GM21529 (cell line): ENCODE measurements around the gene URB1.
"Not testable (repeated sequence)": the region's sequence is repeated elsewhere in the genome, so short reads cannot be mapped to it uniquely, and the experiment has no call there.

Source experiments
- ATAC-seq: cut with Tn5 transposase; IDR thresholded peaks from one replicate; pipeline ENCODE4 v1.9.1; 2021; ENCODE audit not compliant: unreplicated experiment

The URB1 gene

DNA sequence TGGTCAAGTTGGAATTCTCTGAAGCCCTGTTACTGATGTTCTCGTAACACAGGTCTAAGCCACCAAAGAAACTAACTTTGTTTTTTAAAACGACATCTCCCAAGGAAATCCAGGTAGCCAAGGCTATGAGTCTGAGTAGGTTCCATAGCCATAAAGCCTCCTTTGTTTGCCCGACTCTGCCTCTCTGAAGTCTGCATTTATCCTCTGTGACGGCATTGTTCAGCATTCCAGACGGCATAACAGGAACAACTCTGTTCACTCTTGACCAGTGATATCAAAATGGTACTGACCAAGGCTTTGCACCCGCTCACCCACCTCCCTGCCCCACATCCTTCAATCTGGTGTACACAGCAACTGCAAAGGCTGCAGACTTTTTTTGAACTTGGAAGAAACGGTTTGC, 14.8 kb downstream of the URB1 start:
- ATAC-seq: no peak

DNA sequence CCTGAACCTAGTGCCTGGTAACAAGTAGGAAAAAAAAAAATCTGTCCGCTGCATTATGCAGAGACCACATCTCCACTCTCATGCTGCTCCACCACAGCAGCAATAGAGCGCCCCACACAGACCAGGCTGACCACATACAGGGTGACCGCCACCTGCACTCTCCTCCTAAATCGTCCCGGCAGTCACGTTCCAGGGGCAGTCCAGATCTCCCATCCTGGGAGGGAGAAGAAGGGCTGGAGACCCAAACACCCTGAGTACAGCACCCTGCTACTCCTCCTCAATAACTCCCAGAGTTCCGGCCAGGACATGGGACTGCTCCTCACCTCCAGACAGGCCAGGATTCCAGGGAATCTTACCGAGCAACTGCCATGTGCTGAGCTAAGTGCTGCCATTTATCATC, 15.3 kb downstream of the URB1 start:
- no peak for ATAC-seq

GRCh38 chr21:32372755-32373154, 20.1 kb downstream of the URB1 start:
- no peak for ATAC-seq

DNA sequence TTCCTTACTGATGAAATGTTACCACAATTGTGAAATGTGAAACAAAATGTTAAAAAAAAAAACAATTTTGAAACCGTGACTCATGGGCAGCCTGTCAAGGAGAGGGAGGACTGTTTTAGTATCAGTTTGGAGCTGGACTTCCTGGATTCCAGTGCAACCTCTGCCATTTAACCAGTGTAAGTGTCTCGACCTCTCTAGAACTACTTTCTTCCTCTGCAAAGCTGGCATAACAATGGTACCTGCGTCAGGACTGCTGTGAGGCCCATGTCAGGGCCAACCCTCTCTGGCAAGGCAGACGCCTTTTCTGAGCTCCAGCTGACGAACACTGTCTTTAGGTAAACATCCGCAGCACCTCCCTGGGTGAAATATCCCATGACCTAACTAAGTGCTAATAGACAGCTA, 20.9 kb downstream of the URB1 start:
- no peak for ATAC-seq

DNA sequence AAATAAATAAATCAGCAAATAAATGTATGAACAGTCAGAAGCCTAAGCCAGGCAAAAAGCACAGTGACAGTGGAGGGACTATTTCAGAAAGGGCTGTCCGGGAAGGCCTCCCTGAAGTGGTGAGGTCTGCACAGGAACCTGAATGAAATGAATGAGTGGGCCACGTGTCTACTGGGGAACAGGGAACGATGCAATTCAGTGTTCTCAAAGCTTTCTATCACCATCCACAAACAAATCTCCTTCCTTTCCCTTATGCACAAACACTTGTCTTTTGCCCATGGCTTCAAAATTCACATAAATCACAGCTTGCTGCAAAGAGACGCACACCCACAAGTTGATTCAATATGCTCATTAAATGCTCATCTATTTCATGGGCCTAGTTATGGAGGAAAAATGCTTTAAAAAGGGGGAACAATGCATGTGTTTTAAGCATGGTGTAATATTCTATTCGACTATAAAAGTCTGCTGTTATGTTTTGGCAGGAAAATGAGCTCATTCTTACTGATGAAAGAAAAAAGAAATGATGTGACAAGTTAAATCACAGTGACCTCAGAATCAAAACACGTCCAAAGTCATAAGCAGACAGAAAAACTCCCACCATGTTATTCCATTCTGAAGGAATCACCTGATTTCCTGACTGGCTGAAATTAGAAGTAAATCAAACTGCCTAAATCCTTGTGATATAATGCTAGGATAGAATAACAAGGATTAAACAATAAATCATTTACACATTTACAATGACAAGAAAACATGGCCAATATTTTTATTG, 21.6 kb downstream of the URB1 start:
- ATAC-seq: no peak

GRCh38 chr21:32368961-32369360, 23.9 kb downstream of the URB1 start:
- not testable (repeated sequence) for ATAC-seq

- ATAC-seq: no peak
These were observed 24.4 kb downstream of the URB1 start for GRCh38 chr21:32368386-32368785.

GRCh38 chr21:32367158-32367557, 25.7 kb downstream of the URB1 start:
- no peak for ATAC-seq

GRCh38 chr21:32366191-32366590, 26.6 kb downstream of the URB1 start:
- no peak for ATAC-seq

DNA sequence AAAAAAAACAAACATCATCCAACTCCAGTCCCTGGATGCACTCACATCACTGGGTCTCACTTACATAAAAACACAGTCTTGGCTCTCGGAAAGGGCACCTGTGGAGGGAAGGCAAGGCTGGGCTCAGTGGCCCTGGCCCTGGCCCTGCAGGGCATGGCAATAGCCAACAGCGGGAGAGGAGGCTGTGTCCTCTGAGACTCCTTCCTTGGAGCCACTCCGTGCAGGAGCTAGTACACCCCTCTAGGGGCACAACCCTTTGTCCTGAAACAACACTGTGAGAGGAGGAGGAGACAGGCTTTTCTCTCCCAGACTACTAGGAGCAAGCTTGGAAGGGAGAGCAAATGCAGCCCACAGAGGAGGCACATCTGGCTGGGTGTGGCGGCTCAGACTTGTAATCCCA, 28.0 kb downstream of the URB1 start:
- ATAC-seq: no peak

GRCh38 chr21:32364387-32364786, 28.4 kb downstream of the URB1 start:
- ATAC-seq: no peak

DNA sequence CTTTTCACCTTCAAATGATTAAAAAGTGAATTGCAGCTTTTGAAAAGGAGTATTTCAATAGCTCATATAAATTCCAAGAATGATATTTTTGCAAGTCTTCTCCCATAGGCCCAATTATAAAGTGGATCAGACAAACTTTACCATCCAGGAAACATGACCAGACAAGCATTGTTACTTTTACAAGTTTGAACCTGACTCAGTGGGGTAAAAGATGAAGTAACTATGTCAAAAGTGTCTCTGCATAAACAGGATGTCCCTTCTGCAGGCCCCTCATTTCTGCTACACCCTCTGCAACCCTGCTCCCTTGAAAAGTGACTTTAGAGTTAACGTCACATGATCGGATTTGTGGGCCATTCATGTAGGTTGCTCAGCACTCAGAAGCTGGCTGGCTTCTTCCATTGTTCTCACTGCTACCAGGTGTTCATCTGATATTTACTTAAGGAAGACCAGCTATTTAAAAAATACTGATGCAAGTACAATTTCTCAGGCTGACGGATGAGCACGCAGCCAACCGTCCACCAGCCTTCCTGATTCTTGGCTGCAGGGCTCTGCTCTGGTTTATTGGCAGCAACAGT, 32.3 kb downstream of the URB1 start:
- ATAC-seq: no peak

DNA sequence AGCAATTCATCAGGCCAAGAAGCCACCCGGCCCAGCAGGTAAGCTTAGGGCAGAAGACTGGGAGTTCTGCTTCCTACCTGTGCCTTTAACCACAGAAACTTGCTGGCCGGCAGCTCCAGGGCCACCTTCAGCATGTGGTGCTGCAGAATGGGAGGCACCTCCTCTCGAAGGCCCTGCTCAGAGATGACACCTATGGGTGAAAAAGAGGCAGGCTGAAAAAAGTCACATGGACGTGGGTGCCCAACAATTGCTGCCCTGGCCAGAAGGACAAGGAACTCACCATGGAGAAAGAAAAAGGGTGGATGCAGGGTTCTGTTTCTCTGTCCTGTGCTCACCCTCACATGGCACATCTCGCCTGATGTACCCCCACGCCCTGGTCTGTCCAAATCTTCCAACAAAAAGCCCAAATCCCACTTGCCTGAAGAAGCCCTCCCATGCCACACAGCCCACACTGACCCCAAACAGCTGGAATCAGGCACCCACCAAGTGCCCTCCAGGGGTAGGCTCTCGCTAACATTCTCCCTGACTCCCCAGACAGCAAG, 33.0 kb downstream of the URB1 start:
- ATAC-seq: no peak

- no peak for ATAC-seq
These were observed 35.9 kb downstream of the URB1 start for GRCh38 chr21:32356874-32357395.

GRCh38 chr21:32353002-32353711, 39.7 kb downstream of the URB1 start:
- ATAC-seq: no peak

DNA sequence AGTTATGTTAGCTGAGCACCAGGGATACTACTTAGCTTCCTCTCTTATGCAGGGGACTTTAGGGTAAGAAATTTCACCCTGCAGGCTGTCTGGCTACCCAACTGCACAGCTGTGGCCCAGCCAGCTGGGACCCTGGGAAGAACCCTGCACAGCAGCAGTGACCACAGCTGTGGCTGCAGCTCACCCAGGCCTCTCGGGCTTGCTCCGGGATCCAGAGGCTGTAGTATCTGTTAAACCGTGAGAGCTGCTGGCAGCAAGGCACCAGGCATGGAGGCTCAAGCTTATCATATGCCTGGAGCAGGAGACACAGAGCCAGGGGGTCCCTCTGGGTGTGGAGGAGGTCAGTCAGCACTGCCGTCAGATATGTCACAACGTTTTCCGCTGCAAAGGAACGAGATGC, 40.3 kb downstream of the URB1 start:
- no peak for ATAC-seq

DNA sequence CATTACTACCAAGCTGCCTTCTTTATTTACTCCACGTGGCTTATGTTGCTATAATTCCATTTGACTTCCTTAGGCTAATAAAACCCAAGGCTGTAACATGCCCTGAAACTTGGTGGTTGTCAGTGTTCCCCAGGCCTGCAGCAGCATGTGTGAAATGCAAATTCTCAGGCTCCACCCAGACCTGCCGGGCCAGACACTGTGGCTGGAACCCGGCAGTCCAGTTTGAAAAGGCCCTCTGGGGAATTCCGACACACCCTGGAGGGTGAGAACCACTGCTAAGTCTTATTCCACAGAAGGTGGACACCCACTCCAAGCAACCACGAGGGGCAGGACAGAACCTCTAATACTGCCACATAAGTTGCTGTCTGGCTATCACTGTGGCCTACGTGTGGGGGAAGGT, 41.4 kb downstream of the URB1 start:
- no peak for ATAC-seq

DNA sequence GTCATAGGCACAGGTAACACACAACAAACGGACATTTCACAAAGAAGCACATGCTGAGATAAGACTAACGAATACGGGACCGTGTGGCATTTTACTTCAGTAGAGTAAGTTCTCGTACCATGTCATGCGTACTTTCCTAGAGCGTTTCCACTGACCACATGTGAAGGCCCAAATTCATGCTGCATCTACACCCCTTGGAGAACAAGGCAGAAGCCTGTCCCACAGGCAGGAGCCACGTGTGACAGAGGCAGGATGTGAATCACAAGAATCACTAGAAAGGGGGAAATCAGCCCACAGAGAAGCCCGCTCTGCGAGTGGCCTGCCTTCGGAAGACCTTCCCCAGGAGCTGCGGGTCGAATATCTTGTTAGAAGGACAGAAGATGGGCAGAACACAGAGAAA, 41.8 kb downstream of the URB1 start:
- ATAC-seq: no peak

DNA sequence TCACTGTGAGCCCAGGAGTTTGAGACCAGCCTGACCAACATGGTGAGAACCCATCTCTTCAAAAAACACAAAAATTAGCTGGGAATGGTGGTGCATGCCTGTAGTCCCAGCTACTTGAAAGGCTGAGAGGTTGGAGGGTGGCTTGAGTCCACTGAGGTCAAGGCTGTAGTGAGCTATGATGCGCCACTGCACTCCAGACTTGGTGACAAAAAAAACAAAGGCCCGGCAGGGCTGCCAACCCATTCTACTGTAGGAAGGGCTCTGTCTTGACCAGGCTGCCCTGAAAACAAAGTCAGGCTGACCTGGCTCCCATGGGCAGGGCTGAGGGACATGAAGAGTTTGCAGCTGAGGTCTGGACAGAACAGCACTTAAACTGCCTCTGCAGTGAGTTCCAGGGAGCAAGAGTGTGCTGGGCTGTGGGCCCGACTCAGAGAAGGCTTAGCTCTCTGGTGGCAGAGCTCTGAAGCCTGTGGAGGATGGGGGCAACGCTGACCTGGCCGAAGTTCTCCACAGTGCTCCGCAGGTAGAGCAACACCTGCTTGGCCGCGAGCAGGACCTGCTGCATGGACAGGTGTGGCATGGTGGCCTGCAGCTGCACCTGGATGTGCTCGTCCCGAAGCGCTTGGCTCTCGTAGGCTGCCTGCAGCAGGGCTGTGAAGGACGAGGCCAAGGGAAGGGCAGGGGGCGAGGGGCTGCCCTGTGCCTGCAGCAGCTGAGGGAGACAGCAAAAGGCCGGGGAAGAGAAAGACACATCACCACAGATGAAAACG, 42.4 kb downstream of the URB1 start:
- no peak for ATAC-seq

DNA sequence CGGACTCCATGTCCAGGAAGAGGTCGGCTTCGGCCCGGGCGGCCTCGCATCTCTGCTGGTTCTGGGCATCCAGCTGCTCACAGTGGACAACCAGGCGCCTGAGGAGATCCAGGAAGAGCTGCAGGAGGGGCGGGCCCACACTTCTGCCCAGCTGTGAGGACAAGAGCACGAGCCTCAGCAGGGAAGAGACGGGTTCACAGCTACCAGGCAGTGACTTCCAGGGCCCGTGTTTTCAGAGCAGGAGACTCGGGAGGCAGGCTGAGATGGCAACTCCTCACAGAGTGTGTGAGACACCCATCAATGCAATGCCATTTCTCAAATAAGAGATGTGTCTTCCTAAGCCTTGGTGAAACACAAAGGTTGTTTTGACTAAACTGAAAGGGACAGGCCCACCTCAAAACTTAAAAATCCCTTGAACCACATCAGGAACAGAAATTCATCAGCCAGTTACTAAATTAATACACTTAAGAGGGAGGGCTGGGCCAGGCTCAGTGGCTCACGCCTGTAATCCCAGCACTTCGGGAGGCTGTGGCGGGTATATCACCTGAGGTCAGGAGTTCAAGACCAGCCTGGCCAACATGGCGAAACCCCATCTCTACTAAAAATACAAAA, 43.4 kb downstream of the URB1 start:
- no peak for ATAC-seq
